Right atrium auricular region (tissue), 2 donors: ENCODE measurements around the gene OR2T1. TPM values are rescaled to one million over a fixed set of nuclear protein-coding genes. Genes with fewer than 3 reads are reported as not detected.

Experiments used
- total RNA-seq, 2 donors: library from RNA; depleted of rRNA; stranded (reverse); fragments of >200 nt; gene quantifications; one replicate each; pipeline ENCODE4 v1.1.0, GENCODE V29; 2016

The OR2T1 gene
- total RNA-seq, 2 donors from 2014 or later = not detected

Other genes with a start within 250 kb of the OR2T1 start
- gene OR2M2, start 228.2 kb upstream of the OR2T1 start, total RNA-seq = not detected
- not detected for gene OR2M3, start 205.8 kb upstream of the OR2T1 start, total RNA-seq
- not detected for gene OR2M4, start 171.6 kb upstream of the OR2T1 start, total RNA-seq
- gene OR2T33, start 125.1 kb upstream of the OR2T1 start, total RNA-seq = not detected
- gene OR2T12, start 99.6 kb upstream of the OR2T1 start, total RNA-seq = not detected
- not detected for gene OR2M7, start 78.5 kb upstream of the OR2T1 start, total RNA-seq
- gene OR14C36, start 54.3 kb upstream of the OR2T1 start, total RNA-seq = not detected
- gene OR2T4, start 41.4 kb upstream of the OR2T1 start, total RNA-seq = not detected
- not detected for gene OR2T6, start 27.3 kb upstream of the OR2T1 start, total RNA-seq
- not detected for gene OR2T2, start 42.6 kb downstream of the OR2T1 start, total RNA-seq
- gene OR2T3, start 70.3 kb downstream of the OR2T1 start, total RNA-seq = not detected
- gene OR2T5, start 85.5 kb downstream of the OR2T1 start, total RNA-seq = not detected
- gene OR2G6, start 105.0 kb downstream of the OR2T1 start, total RNA-seq = not detected
- not detected for gene OR2T29, start 159.7 kb downstream of the OR2T1 start, total RNA-seq
- not detected for gene OR2T34, start 171.7 kb downstream of the OR2T1 start, total RNA-seq
- gene OR2T10, start 194.7 kb downstream of the OR2T1 start, total RNA-seq = not detected
- gene OR2T11, start 232.0 kb downstream of the OR2T1 start, total RNA-seq = not detected
- not detected for gene OR2T35, start 242.2 kb downstream of the OR2T1 start, total RNA-seq